Chondrocyte (in vitro differentiated cells): ENCODE measurements around the gene PCDHB13. TPM values are rescaled to one million over a fixed set of nuclear protein-coding genes. Genes with fewer than 3 reads are reported as not detected.
"Not testable (repeated sequence)": the region's sequence is repeated elsewhere in the genome, so short reads cannot be mapped to it uniquely, and the experiment has no call there.

ENCODE experiments used
- DNase-seq: peaks from one replicate; pipeline ENCODE4 v3.0.0; 2021; ENCODE audit warnings: mixed read lengths, low spot score
- H3K27ac Mint-ChIP-seq: one replicate; pipeline ENCODE4 v1.8.0; 2021; ENCODE audit warnings: mild to moderate bottlenecking, moderate library complexity, mixed read lengths; ENCODE audit not compliant: unreplicated experiment
- H3K27me3 Mint-ChIP-seq: 2 replicates; pipeline ENCODE4 v1.8.0; 2021; ENCODE audit warnings: low read depth, mixed read lengths
- H3K36me3 Mint-ChIP-seq: 2 replicates; pipeline ENCODE4 v1.8.0; 2021; ENCODE audit warnings: low read depth, mixed read lengths
- H3K4me1 Mint-ChIP-seq: 2 replicates; pipeline ENCODE4 v1.8.0; 2021; ENCODE audit warnings: low read depth, mild to moderate bottlenecking, mixed read lengths
- H3K4me3 Mint-ChIP-seq: one replicate; pipeline ENCODE4 v1.8.0; 2021; ENCODE audit warnings: mild to moderate bottlenecking, moderate library complexity, mixed read lengths; ENCODE audit not compliant: unreplicated experiment
- H3K9me3 Mint-ChIP-seq: 2 replicates; pipeline ENCODE4 v1.8.0; 2021; ENCODE audit warnings: low read depth, mixed read lengths
- CTCF ChIP-seq: fragments of 200-600 bp; sonication (generic); IDR thresholded peaks from 2 replicates; pipeline ENCODE4 v1.5.0; 2021; ENCODE audit warnings: antibody characterized with exemption, mild to moderate bottlenecking, moderate library complexity
- total RNA-seq: library from RNA; stranded (reverse); gene quantifications from 3 replicates; pipeline ENCODE4 v1.2.1, GENCODE V29; 2021

The PCDHB13 gene
- total RNA-seq, 1 donor from 2014 or later: 2.4 TPM

- peak; percentile 68 for TF ChIP-seq CTCF
- no peak for DNase-seq
- H3K27me3 Mint-ChIP-seq: no peaks in the 10 kb centered on the region
- no peak within 1 kb of the TSS for H3K27ac Mint-ChIP-seq
- peaks cover 26% of the 10 kb centered on the region for H3K36me3 Mint-ChIP-seq
- peaks cover 3% of the 10 kb centered on the region for H3K4me1 Mint-ChIP-seq
- peak within 1 kb of the TSS; percentile 55 for H3K4me3 Mint-ChIP-seq
- H3K9me3 Mint-ChIP-seq: peaks cover 47% of the 10 kb centered on the region
These were observed 21.5 kb upstream of the PCDHB13 start, which contains the start of gene PCDHB10 for GRCh38 chr5:141192110-141192725. PCDHB10 (plus strand) TSS chr5:141192353; CDS start chr5:141192553, 200 bp downstream.

GRCh38 chr5:141194332-141194731, 19.4 kb upstream of the PCDHB13 start:
- H3K4me1 Mint-ChIP-seq: not testable (repeated sequence)

GRCh38 chr5:141196363-141196762, 17.4 kb upstream of the PCDHB13 start:
- DNase-seq: no peak
- peaks cover 27% of the 10 kb centered on the region for H3K36me3 Mint-ChIP-seq
- H3K9me3 Mint-ChIP-seq: peaks cover 70% of the 10 kb centered on the region
- no peak overlapping the region for H3K27ac Mint-ChIP-seq
- H3K4me1 Mint-ChIP-seq: peaks cover 3% of the 10 kb centered on the region
- H3K4me3 Mint-ChIP-seq: no peak overlapping the region
- H3K27me3 Mint-ChIP-seq: no peaks in the 10 kb centered on the region
- TF ChIP-seq CTCF: no peak

More at GRCh38 chr5:141194332-141194731, 19.4 kb upstream of the PCDHB13 start:
- Mint-ChIP-seq H3K36me3 (peaks cover 22% of the 10 kb centered on the region), H3K9me3 (peaks cover 56% of the 10 kb centered on the region)
- not testable (repeated sequence) for H3K27me3 Mint-ChIP-seq, H3K4me3 Mint-ChIP-seq, DNase-seq, H3K27ac Mint-ChIP-seq

GRCh38 chr5:141199359-141200235, 14.1 kb upstream of the PCDHB13 start, which contains the start of gene PCDHB11:
PCDHB11 (plus strand) TSS chr5:141199627; CDS start chr5:141199775, 148 bp downstream.
- no peaks in the 10 kb centered on the region for H3K4me1 Mint-ChIP-seq
- H3K9me3 Mint-ChIP-seq: peaks cover 62% of the 10 kb centered on the region
- H3K36me3 Mint-ChIP-seq: peaks cover 23% of the 10 kb centered on the region
- no peaks in the 10 kb centered on the region for H3K27me3 Mint-ChIP-seq
- H3K4me3 Mint-ChIP-seq: no peak within 1 kb of the TSS
- no peak for DNase-seq
- H3K27ac Mint-ChIP-seq: no peak within 1 kb of the TSS
- peak; percentile 29 for TF ChIP-seq CTCF

GRCh38 chr5:141201126-141201525, 12.6 kb upstream of the PCDHB13 start:
- peaks cover 66% of the 10 kb centered on the region for H3K9me3 Mint-ChIP-seq
- H3K27ac Mint-ChIP-seq, H3K27me3 Mint-ChIP-seq, H3K4me1 Mint-ChIP-seq, H3K4me3 Mint-ChIP-seq, DNase-seq: not testable (repeated sequence)
- H3K36me3 Mint-ChIP-seq: peaks cover 24% of the 10 kb centered on the region

GRCh38 chr5:141201646-141202045, 12.1 kb upstream of the PCDHB13 start:
- Mint-ChIP-seq H3K36me3 (peaks cover 21% of the 10 kb centered on the region), H3K9me3 (peaks cover 65% of the 10 kb centered on the region)
- not testable (repeated sequence) for DNase-seq, H3K4me1 Mint-ChIP-seq, H3K4me3 Mint-ChIP-seq, H3K27ac Mint-ChIP-seq, H3K27me3 Mint-ChIP-seq
